Natural killer cell treated with Interleukin-12 subunit alpha and Interleukin-12 subunit beta and Interleukin-15 and Interleukin-18, amount 100 ng/mL, for 72 hours (primary cell): ENCODE data around the gene CPNE7. TPM values are rescaled to one million over a fixed set of nuclear protein-coding genes. Genes with fewer than 3 reads are reported as not detected.
"Not testable (repeated sequence)": the region's sequence is repeated elsewhere in the genome, so short reads cannot be mapped to it uniquely, and the experiment has no call there.

Experiments
- ATAC-seq, 2 donors: fragments of 150-1000 bp; cut with Tn5 transposase in 1 of 2; sonication (Bioruptor Pico), chemical (Tn5 transposase) in 1 of 2; 2 replicates each; pipeline ENCODE4 v1.10.0; 2021
- DNase-seq: peaks from one replicate; pipeline ENCODE4 v3.0.0; 2022; ENCODE audit warnings: low spot score
- H3K27ac Mint-ChIP-seq, 2 donors: 1 replicate in 1 of 2; 2 replicates in 1 of 2; pipeline ENCODE4 v1.8.0; 2022; ENCODE audit warnings: mixed read lengths in 2 of 2, mild to moderate bottlenecking in 1 of 2, moderate library complexity in 1 of 2
- H3K27me3 Mint-ChIP-seq, 2 donors: 1 replicate in 1 of 2; 2 replicates in 1 of 2; pipeline ENCODE4 v1.8.0; 2022; ENCODE audit warnings: mixed read lengths in 2 of 2
- H3K36me3 Mint-ChIP-seq: one replicate; pipeline ENCODE4 v1.8.0; 2022; ENCODE audit warnings: mixed read lengths
- H3K4me1 Mint-ChIP-seq, 2 donors: 1 replicate in 1 of 2; 2 replicates in 1 of 2; pipeline ENCODE4 v1.8.0; 2022; ENCODE audit warnings: low read depth in 2 of 2, mixed read lengths in 2 of 2, mild to moderate bottlenecking in 1 of 2
- H3K4me3 Mint-ChIP-seq: one replicate; pipeline ENCODE4 v1.8.0; 2022; ENCODE audit warnings: mixed read lengths
- H3K9me3 Mint-ChIP-seq: 2 replicates; pipeline ENCODE4 v1.8.0; 2022; ENCODE audit warnings: mixed read lengths
- total RNA-seq, 2 donors: library from RNA; stranded (reverse); gene quantifications; one replicate each; pipeline ENCODE4 v1.2.3, GENCODE V29; 2022

The CPNE7 gene
- total RNA-seq, 2 donors from 2014 or later = 0.81 to 4.2 TPM

DNA sequence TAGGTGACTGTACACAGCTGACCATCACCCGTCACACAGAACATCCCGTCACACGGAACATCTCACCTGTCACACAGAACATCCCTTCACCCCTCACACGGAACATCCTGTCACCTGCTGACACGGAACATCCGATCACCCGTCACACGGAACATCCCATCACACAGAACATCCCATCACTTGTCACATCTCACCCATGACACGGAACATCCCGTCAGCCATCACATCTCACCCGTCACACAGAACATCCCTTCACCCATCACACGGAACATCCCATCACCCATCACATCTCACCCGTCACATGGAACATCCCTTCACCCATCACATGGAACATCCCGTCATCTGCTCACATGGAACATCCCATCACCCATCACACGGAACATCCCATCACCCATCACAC is 3.8 kb downstream of the CPNE7 start:
- no peaks in the 10 kb centered on the region for H3K9me3 Mint-ChIP-seq
- no peaks in the 10 kb centered on the region for H3K4me1 Mint-ChIP-seq
- no peak for ATAC-seq
- H3K4me3 Mint-ChIP-seq = no peak overlapping the region
- H3K27ac Mint-ChIP-seq = no peak overlapping the region
- no peaks in the 10 kb centered on the region for H3K36me3 Mint-ChIP-seq
- H3K27me3 Mint-ChIP-seq = peaks cover 0 to 2% of the 10 kb centered on the region in 2 donors
- no peak for DNase-seq

DNA sequence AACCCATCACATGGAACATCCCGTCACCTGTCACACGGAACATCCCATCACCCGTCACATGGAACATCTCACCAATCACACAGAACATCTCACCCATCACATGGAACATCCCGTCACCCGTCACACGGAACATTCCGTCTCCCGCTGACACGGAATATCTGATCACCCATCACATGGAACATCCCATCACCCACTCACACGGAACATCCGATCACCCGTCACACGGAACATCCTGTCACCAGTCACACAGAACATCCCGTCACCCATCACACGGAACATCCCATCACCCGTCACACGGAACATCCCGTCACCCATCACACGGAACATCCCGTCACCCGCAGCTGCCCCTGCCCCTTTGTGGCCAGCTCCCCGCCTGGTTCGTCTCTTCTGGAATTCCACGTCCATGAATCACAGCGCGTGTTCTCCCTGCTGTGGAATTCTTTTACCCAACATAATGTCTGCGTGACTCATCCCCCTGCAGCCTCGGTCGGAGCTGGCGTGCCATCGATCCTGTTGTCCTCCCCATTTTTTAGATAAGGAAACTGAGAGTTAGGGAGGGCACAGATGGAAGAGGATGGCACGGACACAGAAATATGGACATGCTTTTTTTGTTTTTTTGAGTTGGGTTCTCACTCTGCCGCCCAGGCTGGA is 5.6 kb downstream of the CPNE7 start:
- Mint-ChIP-seq H3K27me3 (peaks cover 0 to 2% of the 10 kb centered on the region in 2 donors), H3K27ac (no peak overlapping the region), H3K36me3 (no peaks in the 10 kb centered on the region), H3K4me3 (no peak overlapping the region), H3K4me1 (no peaks in the 10 kb centered on the region), H3K9me3 (no peaks in the 10 kb centered on the region)
- DNase-seq (no peak), ATAC-seq (no peak)

DNA sequence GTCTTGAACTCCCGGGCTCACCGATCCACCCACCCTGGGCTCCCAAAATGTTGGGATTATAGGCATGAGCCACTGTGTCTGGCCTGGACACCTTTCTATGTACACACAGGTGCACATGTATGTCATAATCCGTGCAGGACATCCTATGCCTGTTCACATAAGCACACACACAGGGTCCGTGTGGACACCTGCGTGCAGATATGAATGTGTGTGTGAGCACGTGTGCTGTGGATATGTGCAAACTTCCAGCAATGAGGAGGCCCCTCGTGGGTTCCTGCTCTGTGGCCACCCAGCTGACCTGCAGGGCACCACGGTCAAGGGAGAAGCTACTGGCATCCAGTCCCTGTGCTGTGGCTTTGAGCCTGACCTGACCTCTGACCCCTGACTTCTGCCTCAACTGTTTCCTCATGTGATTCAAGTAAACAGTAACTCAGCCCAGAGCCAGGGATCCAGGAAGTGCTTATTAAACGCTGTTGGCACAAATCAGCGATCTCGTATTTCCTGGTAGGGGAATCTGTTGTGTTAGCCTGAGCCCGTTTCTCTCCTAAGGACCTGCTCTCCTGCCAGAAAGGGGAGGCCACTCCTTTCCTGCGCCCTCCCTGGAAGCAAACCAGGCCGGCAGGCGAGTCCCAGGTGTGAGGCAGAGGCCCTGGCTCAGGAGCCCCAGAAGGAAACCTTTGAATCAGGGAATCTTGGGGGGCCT is 6.5 kb downstream of the CPNE7 start:
- no peak overlapping the region for H3K4me3 Mint-ChIP-seq
- H3K4me1 Mint-ChIP-seq = no peaks in the 10 kb centered on the region
- H3K9me3 Mint-ChIP-seq = no peaks in the 10 kb centered on the region
- DNase-seq (no peak), ATAC-seq (no peak)
- peaks cover 0 to 2% of the 10 kb centered on the region in 2 donors for H3K27me3 Mint-ChIP-seq
- no peaks in the 10 kb centered on the region for H3K36me3 Mint-ChIP-seq
- no peak overlapping the region for H3K27ac Mint-ChIP-seq

DNA sequence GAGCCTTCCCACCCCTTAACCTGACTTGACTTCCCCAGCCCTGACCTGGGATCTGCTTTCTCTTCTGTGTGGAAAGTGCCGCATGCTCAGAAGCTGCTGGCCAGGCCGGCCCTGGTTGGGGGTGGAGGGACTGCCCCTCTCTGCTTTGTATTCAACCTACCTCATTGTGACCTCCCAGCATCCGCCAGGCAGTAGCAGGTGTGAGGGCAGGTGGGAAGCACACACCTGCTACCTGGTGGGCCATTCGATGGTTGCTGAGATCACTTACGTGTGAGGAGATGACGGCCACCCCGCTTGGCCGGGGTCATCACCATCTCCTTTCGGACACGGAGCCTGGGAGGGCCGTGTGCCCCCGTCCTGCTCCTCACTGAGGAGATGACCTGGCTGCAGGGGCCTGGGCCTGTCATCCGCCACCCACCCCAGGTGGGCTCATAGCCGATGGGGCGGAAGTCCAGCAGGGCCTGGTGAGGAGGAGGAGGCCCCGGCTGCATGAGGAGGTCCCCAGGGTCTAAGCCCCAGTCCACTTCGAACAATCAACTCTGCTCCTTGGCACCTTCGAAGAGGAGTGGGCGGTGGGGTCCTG is 7.1 kb downstream of the CPNE7 start:
- H3K27ac Mint-ChIP-seq = no peak overlapping the region
- H3K4me1 Mint-ChIP-seq = no peaks in the 10 kb centered on the region
- ATAC-seq (no peak), DNase-seq (no peak)
- H3K27me3 Mint-ChIP-seq = peaks cover 0 to 2% of the 10 kb centered on the region in 2 donors
- no peaks in the 10 kb centered on the region for H3K36me3 Mint-ChIP-seq
- no peaks in the 10 kb centered on the region for H3K9me3 Mint-ChIP-seq
- no peak overlapping the region for H3K4me3 Mint-ChIP-seq

DNA sequence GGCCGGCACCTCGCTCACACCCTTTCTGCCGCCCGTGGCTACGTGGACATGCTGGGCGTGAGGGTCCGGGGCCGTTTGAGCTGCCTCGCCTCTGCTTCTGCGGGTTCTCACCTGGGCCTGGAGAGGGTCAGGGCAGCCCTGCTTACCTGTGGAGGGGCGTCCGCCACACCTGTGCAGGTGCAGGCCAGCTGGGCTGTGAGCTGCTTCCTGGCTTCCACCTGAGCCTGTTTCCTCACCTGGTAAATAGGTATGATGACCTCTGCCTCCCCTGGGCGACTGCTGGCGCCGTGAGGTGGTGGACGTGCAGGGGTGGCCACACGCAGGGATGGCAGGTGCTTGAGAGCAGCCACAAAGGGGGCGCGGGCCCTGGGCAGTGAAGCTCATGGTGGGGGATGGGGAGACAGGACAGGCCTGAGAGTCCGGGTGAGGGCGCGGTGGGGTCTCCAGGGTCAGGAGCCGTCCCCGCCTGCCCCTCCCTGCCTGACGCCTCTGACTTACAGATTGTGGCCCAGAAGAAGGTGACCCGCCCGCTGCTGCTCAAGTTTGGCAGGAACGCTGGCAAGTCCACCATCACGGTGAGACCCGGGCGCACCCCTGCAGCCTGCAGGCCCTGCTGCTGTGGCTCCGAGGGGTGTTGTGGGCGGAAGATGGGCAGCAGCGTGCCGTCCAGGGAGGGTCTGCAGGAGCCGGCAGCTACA is 7.8 kb downstream of the CPNE7 start:
- no peak overlapping the region for H3K27ac Mint-ChIP-seq
- H3K36me3 Mint-ChIP-seq = no peaks in the 10 kb centered on the region
- DNase-seq (no peak), ATAC-seq (peak in 1 of 2 donors; percentile 25)
- H3K4me1 Mint-ChIP-seq = no peaks in the 10 kb centered on the region
- no peaks in the 10 kb centered on the region for H3K9me3 Mint-ChIP-seq
- peaks cover 0 to under 1% of the 10 kb centered on the region in 2 donors for H3K27me3 Mint-ChIP-seq
- no peak overlapping the region for H3K4me3 Mint-ChIP-seq

DNA sequence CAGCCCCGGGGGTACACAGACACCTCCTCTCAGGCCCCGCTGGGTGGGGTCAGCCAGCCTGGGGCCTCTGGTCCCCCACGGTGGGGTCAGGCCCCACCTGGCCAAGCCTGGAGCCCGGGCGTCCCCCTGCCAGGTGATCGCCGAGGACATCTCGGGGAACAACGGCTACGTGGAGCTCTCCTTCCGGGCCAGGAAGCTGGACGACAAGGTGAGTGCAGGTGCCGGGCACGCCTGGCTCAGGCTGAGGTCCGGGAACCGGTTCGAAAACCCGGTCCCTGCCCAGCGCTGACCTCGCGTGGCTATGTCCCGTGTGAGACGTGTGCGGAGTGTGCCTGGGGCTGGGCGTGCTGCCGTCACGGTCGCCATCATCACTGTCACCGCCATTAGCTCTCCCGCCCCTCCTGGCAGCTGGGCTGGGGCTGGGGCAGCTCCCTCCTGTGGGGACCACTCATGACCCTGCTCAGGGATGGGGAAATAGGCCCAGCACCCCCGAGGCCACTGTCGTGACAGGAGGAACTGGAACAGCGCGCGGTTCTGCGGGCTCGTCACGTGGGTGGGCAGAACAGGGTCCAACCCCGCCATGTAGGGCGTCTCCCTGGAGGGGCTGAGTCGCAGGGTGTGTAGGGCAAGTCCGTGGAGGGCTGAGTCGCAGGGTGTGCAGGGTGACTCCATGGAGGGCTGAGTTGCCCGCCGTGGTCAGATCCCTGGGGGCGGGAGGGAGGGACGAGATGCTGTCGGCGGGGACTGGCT is 8.5 kb downstream of the CPNE7 start:
- Mint-ChIP-seq H3K27ac (no peak overlapping the region), H3K36me3 (no peaks in the 10 kb centered on the region), H3K4me3 (no peak overlapping the region), H3K4me1 (no peaks in the 10 kb centered on the region), H3K9me3 (no peaks in the 10 kb centered on the region), H3K27me3 (no peaks in the 10 kb centered on the region)
- DNase-seq (no peak), ATAC-seq (peak in 1 of 2 donors; percentile 15)

DNA sequence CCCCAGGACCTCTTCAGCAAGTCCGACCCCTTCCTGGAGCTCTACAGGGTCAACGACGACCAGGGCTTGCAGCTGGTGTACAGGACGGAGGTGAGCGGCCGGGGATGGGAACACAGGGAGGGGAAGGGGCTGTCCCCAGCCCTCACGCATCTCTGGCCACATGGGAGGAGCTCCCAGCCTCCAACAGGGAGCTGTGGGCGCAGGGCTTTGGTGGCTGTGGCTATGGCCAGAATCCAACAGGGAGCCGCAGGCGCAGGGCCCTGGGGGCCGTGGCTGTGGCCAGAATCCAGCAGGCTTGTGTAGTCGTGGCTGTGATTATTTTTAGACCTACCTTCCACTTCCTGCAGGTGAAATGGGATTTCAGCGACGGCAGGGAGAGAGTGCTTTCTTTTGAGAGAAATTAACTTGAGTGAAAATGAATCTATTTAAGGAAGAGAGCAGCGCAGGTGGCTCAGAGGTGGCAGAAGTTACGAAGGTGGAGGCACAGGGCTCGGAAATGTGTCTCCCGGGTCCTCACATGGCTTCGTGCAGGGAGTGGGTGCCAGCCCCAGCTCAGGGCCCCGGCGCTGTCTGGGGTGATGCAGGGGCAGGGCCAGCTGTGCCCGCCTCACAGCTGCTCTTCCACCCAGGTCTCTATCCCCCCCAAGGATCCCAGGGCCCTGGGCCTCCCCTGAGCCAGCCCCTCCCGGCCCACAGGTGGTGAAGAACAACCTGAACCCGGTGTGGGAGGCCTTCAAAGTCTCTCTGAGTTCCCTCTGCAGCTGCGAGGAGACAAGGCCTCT is 9.4 kb downstream of the CPNE7 start:
- H3K36me3 Mint-ChIP-seq = no peaks in the 10 kb centered on the region
- no peaks in the 10 kb centered on the region for H3K9me3 Mint-ChIP-seq
- H3K4me1 Mint-ChIP-seq = no peaks in the 10 kb centered on the region
- no peak overlapping the region for H3K4me3 Mint-ChIP-seq
- ATAC-seq = no peak
- no peak overlapping the region for H3K27ac Mint-ChIP-seq
- no peak for DNase-seq
- no peaks in the 10 kb centered on the region for H3K27me3 Mint-ChIP-seq

DNA sequence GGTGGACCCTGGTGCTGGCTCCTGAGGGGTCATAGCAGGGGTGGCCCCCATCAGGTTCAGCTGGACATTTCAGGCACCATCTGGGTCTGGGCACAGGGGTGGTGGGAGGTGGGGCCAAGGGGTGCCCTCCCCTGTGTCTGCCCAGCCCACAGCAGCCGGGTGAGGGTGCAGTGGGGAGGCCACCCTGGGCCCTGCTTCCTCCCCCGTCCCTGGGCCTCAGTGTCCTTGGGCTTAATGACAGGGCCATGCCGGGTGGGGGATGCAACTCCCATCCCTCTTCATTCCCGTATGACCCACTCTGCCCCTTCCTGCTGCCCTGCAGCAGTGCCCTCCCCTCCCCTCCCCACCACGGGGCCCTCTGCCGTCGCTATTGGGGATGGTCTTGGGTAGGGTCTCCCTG is 10.7 kb downstream of the CPNE7 start:
- H3K36me3 Mint-ChIP-seq = no peaks in the 10 kb centered on the region
- ATAC-seq (no peak), DNase-seq (no peak)
- no peak overlapping the region for H3K27ac Mint-ChIP-seq
- H3K4me1 Mint-ChIP-seq = no peaks in the 10 kb centered on the region
- no peaks in the 10 kb centered on the region for H3K27me3 Mint-ChIP-seq
- H3K9me3 Mint-ChIP-seq = no peaks in the 10 kb centered on the region
- H3K4me3 Mint-ChIP-seq = no peak overlapping the region

DNA sequence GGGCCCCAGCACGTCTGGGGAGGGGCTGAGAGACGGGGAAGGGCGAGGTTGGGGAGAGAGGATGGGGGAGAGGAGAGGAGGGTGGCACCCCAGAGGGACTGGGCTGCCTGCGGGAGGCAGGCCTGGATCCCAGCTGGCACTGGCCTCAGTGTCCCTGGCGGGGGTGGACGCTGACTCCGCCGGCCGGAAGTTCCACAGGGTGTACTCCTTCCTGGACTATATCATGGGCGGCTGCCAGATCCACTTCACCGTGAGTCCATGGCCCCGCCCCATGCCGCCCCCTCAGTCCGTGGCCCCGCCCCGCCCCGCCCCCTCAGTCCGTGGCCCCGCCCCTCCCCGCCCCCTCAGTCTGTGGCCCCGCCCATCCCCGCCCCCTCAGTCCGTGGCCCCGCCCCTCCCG is 11.3 kb downstream of the CPNE7 start:
- DNase-seq (no peak), ATAC-seq (peak in 1 of 2 donors; percentile 52)
- no peaks in the 10 kb centered on the region for H3K36me3 Mint-ChIP-seq
- H3K27ac Mint-ChIP-seq = no peak overlapping the region
- no peaks in the 10 kb centered on the region for H3K9me3 Mint-ChIP-seq
- H3K4me1 Mint-ChIP-seq = no peaks in the 10 kb centered on the region
- H3K27me3 Mint-ChIP-seq = no peaks in the 10 kb centered on the region
- H3K4me3 Mint-ChIP-seq = no peak overlapping the region

DNA sequence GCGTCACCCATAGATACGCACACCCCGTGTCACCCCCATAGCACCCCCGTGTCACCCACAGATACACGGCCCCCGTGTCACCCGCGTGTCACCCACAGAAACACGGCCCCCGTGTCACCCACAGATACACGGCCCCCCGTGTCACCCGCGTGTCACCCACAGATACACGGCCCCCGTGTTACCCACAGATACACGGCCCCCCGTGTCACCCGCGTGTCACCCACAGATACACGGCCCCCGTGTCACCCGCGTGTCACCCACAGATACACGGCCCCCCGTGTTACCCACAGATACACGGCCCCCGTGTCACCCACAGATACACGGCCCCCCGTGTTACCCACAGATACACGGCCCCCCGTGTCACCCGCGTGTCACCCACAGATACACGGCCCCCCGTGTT is 12.1 kb downstream of the CPNE7 start:
- H3K9me3 Mint-ChIP-seq, H3K4me3 Mint-ChIP-seq, H3K27ac Mint-ChIP-seq, H3K4me1 Mint-ChIP-seq, ATAC-seq, H3K36me3 Mint-ChIP-seq, H3K27me3 Mint-ChIP-seq, DNase-seq: not testable (repeated sequence)

DNA sequence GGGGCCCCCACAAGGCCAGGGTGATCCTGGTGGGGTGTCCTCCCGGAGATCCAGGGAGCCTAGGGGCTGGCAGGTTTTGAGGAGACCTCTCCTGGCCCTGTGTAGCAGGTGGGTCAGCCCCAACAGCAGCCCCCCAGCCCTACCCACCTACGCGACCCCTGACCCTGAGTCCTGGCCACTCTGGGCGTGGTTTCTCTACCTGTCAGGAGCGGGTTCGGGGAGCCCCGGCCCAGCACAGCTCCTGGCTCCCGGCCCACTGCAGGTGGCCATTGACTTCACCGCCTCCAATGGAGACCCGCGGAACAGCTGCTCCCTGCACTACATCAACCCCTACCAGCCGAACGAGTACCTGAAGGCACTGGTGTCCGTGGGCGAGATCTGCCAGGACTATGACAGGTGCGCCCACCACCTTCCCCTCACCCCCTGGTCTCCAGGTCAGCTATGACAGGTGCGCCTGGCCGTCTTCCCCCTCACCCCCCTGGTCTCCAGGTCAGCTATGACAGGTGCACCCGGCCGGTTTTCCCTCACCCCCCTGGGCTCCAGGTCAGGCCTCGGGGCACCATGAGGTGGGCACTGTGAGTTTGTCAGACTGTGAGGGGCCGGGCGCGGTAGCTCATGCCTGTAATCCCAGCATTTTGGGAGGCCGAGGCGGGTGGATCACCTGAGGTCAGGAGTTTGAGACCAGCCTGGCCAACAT is 13.0 kb downstream of the CPNE7 start:
- Mint-ChIP-seq H3K36me3 (no peaks in the 10 kb centered on the region), H3K27me3 (no peaks in the 10 kb centered on the region), H3K9me3 (no peaks in the 10 kb centered on the region), H3K27ac (no peak overlapping the region), H3K4me1 (peaks cover 0 to under 1% of the 10 kb centered on the region in 2 donors), H3K4me3 (no peak overlapping the region)
- no peak for DNase-seq
- no peak for ATAC-seq

DNA sequence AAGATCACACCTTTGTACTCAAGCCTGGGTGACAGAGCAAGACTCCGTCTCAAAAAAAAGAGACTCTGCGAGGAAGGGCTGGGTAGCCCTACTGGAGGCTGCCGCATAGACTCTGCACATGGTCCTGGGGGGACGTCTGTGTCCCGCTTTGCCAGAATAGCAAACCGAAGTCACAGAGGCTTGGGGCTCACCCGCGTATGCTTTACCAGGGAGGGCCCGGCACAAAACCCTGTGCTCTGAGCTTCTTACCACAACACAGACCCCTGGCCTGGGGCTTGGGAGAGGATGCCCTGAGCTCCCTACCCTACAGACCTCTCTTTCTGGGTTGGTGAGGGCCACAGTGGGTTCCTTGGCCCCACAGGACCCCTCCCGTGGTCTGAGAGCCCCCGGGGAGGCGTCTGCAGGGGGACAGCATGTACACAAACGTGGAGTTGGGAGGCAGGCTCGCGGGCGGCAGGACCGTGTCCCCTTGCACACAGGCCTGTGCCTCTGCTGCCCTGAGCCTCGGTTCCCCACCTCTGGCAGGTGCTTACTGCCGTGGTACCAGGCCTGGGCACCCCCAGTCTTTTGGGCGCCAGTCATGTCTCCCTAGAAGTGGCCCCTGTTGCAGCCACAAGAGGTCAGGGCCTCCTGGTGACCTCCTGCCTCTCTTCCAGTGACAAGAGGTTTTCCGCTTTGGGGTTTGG is 13.8 kb downstream of the CPNE7 start:
- H3K4me1 Mint-ChIP-seq = peaks cover 0 to 5% of the 10 kb centered on the region in 2 donors
- H3K4me3 Mint-ChIP-seq = no peak overlapping the region
- H3K27ac Mint-ChIP-seq = no peak overlapping the region
- ATAC-seq (no peak), DNase-seq (no peak)
- no peaks in the 10 kb centered on the region for H3K27me3 Mint-ChIP-seq
- H3K9me3 Mint-ChIP-seq = no peaks in the 10 kb centered on the region
- H3K36me3 Mint-ChIP-seq = no peaks in the 10 kb centered on the region
